Measurements from ENCODE around the gene SLC40A1. TPM values are rescaled to one million over a fixed set of nuclear protein-coding genes. Genes with fewer than 3 reads are reported as not detected.

SLC40A1 gene
- total and polyA plus RNA-seq, 9 donors: 243 to 515 (median 361) TPM

DNA sequence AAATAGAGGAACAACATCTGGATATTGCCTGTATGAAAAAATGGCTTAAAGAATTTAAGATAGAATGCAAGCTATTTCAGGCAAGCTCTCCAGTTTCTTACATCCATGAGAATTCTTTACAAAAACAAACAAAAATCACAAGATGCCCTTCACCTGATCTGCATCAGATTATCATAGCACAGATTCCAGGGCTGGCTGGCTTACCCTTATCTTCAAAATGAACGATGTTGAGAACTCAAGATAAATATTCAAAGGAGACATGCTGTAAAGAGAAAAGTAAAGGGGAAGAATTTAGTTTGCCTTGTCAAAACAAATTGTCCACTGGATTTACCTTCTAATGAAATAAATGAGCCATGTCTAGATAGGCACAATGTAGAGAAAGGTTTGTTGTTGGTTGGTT, 18.7 kb upstream of the SLC40A1 start:
- TF ChIP-seq EP300 (IDR thresholded peaks at IDR 0.05) (no peak), POLR2A (IDR thresholded peaks at IDR 0.05) (no peak)
- TF ChIP-seq, protein P1, sequence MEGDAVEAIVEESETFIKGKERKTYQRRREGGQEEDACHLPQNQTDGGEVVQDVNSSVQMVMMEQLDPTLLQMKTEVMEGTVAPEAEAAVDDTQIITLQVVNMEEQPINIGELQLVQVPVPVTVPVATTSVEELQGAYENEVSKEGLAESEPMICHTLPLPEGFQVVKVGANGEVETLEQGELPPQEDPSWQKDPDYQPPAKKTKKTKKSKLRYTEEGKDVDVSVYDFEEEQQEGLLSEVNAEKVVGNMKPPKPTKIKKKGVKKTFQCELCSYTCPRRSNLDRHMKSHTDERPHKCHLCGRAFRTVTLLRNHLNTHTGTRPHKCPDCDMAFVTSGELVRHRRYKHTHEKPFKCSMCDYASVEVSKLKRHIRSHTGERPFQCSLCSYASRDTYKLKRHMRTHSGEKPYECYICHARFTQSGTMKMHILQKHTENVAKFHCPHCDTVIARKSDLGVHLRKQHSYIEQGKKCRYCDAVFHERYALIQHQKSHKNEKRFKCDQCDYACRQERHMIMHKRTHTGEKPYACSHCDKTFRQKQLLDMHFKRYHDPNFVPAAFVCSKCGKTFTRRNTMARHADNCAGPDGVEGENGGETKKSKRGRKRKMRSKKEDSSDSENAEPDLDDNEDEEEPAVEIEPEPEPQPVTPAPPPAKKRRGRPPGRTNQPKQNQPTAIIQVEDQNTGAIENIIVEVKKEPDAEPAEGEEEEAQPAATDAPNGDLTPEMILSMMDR (IDR thresholded peaks at IDR 0.05): no peak
- H3K4me1 ChIP-seq (ENCODE audit: insufficient read depth): no peaks in the 10 kb centered on the region

DNA sequence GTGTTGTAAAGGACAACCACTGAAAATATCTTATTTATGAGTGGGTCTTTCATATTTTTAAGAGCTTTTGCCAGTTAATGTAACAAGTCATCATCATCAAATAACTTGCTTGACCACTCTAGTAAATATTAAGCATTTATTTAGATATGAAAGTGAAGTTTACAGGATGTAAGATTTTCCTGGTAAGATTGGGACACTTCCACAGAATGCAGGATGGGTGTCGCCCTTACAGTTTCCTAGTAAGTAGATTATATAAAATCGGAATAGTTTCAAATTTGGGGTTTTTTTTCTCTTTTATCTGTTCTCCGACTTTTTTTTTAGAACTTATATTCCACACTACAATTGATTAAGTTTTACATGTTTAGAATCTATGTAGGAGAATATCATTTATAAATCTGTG, 14.8 kb upstream of the SLC40A1 start:
- Histone ChIP-seq H3K27ac (no peak overlapping the region), H3K27me3 (no peaks in the 10 kb centered on the region), H3K9me3 (no peaks in the 10 kb centered on the region), H3K4me3 (no peak overlapping the region), H3K4me1 (ENCODE audit: insufficient read depth) (no peaks in the 10 kb centered on the region), H3K36me3 (no peaks in the 10 kb centered on the region)
- DNase-seq: no peak
- TF ChIP-seq POLR2A (IDR thresholded peaks at IDR 0.05): no peak
- TF ChIP-seq EP300 (IDR thresholded peaks at IDR 0.05): no peak
- TF ChIP-seq, protein P1 (IDR thresholded peaks at IDR 0.05): no peak
- intact Hi-C loops (cut with DNase I): no loop called here
- WGBS, 3 donors: 89 to 91% (median 91%) methylated on average over 3 of the region's 3 CpGs

More for the DNA sequence above, 18.7 kb upstream of the SLC40A1 start:
- Histone ChIP-seq H3K27ac (no peak overlapping the region), H3K4me3 (no peak overlapping the region), H3K9me3 (no peaks in the 10 kb centered on the region), H3K27me3 (no peaks in the 10 kb centered on the region), H3K36me3 (no peaks in the 10 kb centered on the region)
- no peak for DNase-seq
- 0 to 10% (median 3%) methylated on average over 1 of the region's 1 CpG for WGBS, 3 donors
- intact Hi-C loops (cut with DNase I): no loop called here

DNA sequence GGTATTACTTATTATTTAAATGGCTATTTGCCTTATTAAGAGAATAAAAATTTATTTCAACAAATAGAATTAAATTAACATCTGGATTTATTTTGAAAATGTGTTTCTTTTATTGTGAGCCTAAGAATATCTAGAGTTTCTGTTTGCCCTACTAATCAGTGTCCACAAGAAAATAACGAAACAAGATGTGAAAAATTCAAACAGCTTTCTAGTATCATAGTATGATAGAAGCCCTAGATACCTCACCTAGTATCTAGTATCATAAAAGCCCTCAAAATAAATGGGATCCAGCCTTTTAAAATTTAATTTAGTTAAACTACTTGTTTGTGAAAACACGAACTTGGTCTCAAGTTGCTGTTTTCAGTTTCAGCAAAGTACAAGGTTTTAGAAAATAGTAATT, 13.7 kb upstream of the SLC40A1 start:
- H3K27ac ChIP-seq: no peak overlapping the region
- DNase-seq: no peak
- no peaks in the 10 kb centered on the region for H3K36me3 ChIP-seq
- H3K4me1 ChIP-seq (ENCODE audit: insufficient read depth): no peaks in the 10 kb centered on the region
- H3K9me3 ChIP-seq: no peaks in the 10 kb centered on the region
- no peaks in the 10 kb centered on the region for H3K27me3 ChIP-seq
- no peak overlapping the region for H3K4me3 ChIP-seq
- intact Hi-C loops (cut with DNase I): no loop called here
- 66 to 79% (median 77%) methylated on average over 2 of the region's 2 CpGs for WGBS, 3 donors
- TF ChIP-seq POLR2A (IDR thresholded peaks at IDR 0.05) (no peak), EP300 (IDR thresholded peaks at IDR 0.05) (no peak)
- TF ChIP-seq, protein P1 (IDR thresholded peaks at IDR 0.05): no peak

DNA sequence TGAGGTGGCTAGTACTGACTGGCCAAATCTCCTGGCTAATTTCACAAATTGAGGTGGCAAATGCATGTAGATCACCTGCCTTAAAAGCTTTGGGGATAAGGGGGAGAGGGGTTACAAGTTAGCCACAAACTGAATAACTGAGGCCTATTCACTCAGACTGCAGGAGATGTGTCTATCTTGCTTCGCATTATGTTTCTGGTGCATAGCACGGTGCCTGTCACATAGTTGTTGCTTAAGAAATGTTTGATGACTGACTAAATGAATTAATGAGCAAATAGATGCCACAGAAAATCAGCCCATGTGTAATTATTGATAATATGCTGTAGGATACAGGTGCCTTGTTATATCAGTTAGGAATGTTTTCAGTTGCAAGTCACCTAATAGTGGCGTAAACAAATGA, 12.5 kb upstream of the SLC40A1 start:
- Histone ChIP-seq H3K4me3 (no peak overlapping the region), H3K27ac (no peak overlapping the region), H3K9me3 (no peaks in the 10 kb centered on the region), H3K4me1 (ENCODE audit: insufficient read depth) (no peaks in the 10 kb centered on the region), H3K27me3 (no peaks in the 10 kb centered on the region), H3K36me3 (no peaks in the 10 kb centered on the region)
- DNase-seq: no peak
- 99% methylated on average over 3 of the region's 3 CpGs for WGBS, 3 donors
- TF ChIP-seq EP300 (IDR thresholded peaks at IDR 0.05) (no peak), POLR2A (IDR thresholded peaks at IDR 0.05) (no peak)
- TF ChIP-seq, protein P1 (IDR thresholded peaks at IDR 0.05): no peak
- intact Hi-C loops (cut with DNase I): no loop called here
